Caco-2 (cell line): ENCODE results near the gene PPP6R3. TPM values are rescaled to one million over a fixed set of nuclear protein-coding genes. Genes with fewer than 3 reads are reported as not detected.

Source experiments
- BruUV-seq: library from RNA; stranded (reverse); fragments of 400-500 nt; replicated peaks from 2 replicates; lab custom pipeline; 2021; lab: Mats Ljungman, UMichigan
- CTCF ChIA-PET: fragments of 300-600 bp; sonication (Branson Sonifier 250); formaldehyde crosslinking; loops from one replicate; lab custom pipeline; 2022; ENCODE audit warnings: antibody characterized with exemption; lab: Charles Lee
- POLR2A ChIA-PET: fragments of 300-600 bp; sonication (Branson Sonifier 250); formaldehyde crosslinking; loops from one replicate; lab custom pipeline; 2022; ENCODE audit warnings: antibody characterized with exemption; lab: Charles Lee
- DNase-seq, 2 experiments: peaks; one replicate each; pipeline versions ENCODE4 v3.0.0 to v3.0.0-alpha.2; 2020 to 2022
- H3K27me3 ChIP-seq: replicated peaks from 2 replicates; pipeline ENCODE4 v1.6.0; 2011; ENCODE audit warnings: low read length; ENCODE audit not compliant: control insufficient read depth, insufficient read depth
- H3K36me3 ChIP-seq: 2 replicates; pipeline ENCODE4 v1.5.1; 2011; ENCODE audit warnings: low read length; ENCODE audit not compliant: control insufficient read depth, insufficient read depth
- H3K4me1 ChIP-seq: fragments of 250-450 bp; sonication (Bioruptor Pico); 2 replicates; pipeline ENCODE4 v1.5.1; 2020; ENCODE audit warnings: mild to moderate bottlenecking
- H3K4me3 ChIP-seq: 2 replicates; pipeline ENCODE4 v1.5.1; 2011; ENCODE audit warnings: low read depth, mild to moderate bottlenecking, control low read depth, low read length
- H3K9me3 ChIP-seq: fragments of 250-450 bp; sonication (Bioruptor Pico); 2 replicates; pipeline ENCODE4 v1.5.1; 2020; ENCODE audit warnings: mild to moderate bottlenecking, moderate library complexity
- H3K27ac Mint-ChIP-seq: one replicate; pipeline ENCODE4 v1.8.0; 2022; ENCODE audit warnings: mixed read lengths; ENCODE audit not compliant: unreplicated experiment
- H3K27me3 Mint-ChIP-seq: one replicate; pipeline ENCODE4 v1.8.0; 2022; ENCODE audit warnings: mixed read lengths; ENCODE audit not compliant: insufficient read depth, unreplicated experiment
- H3K36me3 Mint-ChIP-seq: one replicate; pipeline ENCODE4 v1.8.0; 2022; ENCODE audit warnings: mild to moderate bottlenecking, mixed read lengths; ENCODE audit not compliant: insufficient read depth, unreplicated experiment
- H3K4me1 Mint-ChIP-seq: one replicate; pipeline ENCODE4 v1.8.0; 2022; ENCODE audit warnings: low read depth, mixed read lengths; ENCODE audit not compliant: unreplicated experiment
- H3K4me3 Mint-ChIP-seq: one replicate; pipeline ENCODE4 v1.8.0; 2022; ENCODE audit warnings: mild to moderate bottlenecking, moderate library complexity, mixed read lengths; ENCODE audit not compliant: unreplicated experiment
- H3K9me3 Mint-ChIP-seq: one replicate; pipeline ENCODE4 v1.8.0; 2022; ENCODE audit warnings: mixed read lengths; ENCODE audit not compliant: unreplicated experiment
- intact Hi-C: fragments of 100-400 bp; cut with micrococcal nuclease; formaldehyde crosslinking; loops from one replicate; pipeline ENCODE4 v1.10.0; 2022; ENCODE audit not compliant: unreplicated experiment
- total RNA-seq: library from RNA; stranded (reverse); gene quantifications from 2 replicates; pipeline ENCODE4 v1.2.3, GENCODE V29; 2022
- TF ChIP-seq, protein P1 (sequence below), 2 experiments: fragments of 200-600 bp in 1 of 2; IDR thresholded peaks; 1 replicate in 1 of 2; 2 replicates in 1 of 2; pipeline versions ENCODE4 v1.5.1 to v1.8.0; 2011 to 2022; ENCODE audit warnings: antibody characterized with exemption in 1 of 2, control low read depth in 1 of 2, inconsistent platforms in 1 of 2, low read depth in 1 of 2, low read length in 1 of 2, mild to moderate bottlenecking in 1 of 2, moderate library complexity in 1 of 2; ENCODE audit not compliant: insufficient read depth in 1 of 2, severe bottlenecking in 1 of 2, unreplicated experiment in 1 of 2

PPP6R3 gene
- total RNA-seq, 1 experiment from 2014 or later = 276 TPM

DNA sequence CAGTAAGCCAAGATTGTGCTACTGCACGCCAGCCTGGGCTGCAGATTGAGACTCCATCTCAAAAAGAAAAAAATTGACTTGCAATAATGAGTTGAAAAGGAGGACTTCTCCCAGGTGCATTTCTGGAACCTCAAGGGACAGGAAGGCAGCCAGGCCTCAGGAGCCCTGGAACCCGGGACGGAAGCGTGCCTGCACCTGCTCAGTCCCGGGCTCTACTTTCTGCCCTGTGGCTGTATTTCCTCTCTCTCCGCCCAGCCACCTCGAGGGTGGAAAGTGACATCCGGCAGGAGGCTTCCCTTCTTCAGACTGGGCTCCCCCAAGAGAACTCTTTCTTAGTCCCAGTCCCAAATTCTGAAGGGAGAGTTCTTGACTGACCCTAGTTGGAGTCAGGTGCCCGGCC is 203.6 kb downstream of the PPP6R3 start:
- Histone ChIP-seq H3K4me3 (no peak overlapping the region), H3K4me1 (no peaks in the 10 kb centered on the region), H3K27me3 (no peaks in the 10 kb centered on the region), H3K36me3 (no peaks in the 10 kb centered on the region), H3K9me3 (peaks cover 8% of the 10 kb centered on the region; the same call in 1 of the 2 replicates)
- CTCF ChIA-PET = no interaction called here
- no peaks in the 10 kb centered on the region for H3K36me3 Mint-ChIP-seq
- H3K27me3 Mint-ChIP-seq = peaks cover 30% of the 10 kb centered on the region
- H3K4me1 Mint-ChIP-seq = no peaks in the 10 kb centered on the region
- H3K27ac Mint-ChIP-seq = no peak overlapping the region
- intact Hi-C loops = no loop called here
- no peak for DNase-seq
- POLR2A ChIA-PET = no interaction called here
- no peak overlapping the region for H3K4me3 Mint-ChIP-seq
- TF ChIP-seq, protein P1, sequence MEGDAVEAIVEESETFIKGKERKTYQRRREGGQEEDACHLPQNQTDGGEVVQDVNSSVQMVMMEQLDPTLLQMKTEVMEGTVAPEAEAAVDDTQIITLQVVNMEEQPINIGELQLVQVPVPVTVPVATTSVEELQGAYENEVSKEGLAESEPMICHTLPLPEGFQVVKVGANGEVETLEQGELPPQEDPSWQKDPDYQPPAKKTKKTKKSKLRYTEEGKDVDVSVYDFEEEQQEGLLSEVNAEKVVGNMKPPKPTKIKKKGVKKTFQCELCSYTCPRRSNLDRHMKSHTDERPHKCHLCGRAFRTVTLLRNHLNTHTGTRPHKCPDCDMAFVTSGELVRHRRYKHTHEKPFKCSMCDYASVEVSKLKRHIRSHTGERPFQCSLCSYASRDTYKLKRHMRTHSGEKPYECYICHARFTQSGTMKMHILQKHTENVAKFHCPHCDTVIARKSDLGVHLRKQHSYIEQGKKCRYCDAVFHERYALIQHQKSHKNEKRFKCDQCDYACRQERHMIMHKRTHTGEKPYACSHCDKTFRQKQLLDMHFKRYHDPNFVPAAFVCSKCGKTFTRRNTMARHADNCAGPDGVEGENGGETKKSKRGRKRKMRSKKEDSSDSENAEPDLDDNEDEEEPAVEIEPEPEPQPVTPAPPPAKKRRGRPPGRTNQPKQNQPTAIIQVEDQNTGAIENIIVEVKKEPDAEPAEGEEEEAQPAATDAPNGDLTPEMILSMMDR (IDR thresholded peaks at IDR 0.05; ENCODE audit: insufficient read depth in 1 of 2, low read depth in 1 of 2, low read length in 1 of 2, severe bottlenecking in 1 of 2, unreplicated experiment in 1 of 2) = no peak
- no peaks in the 10 kb centered on the region for H3K9me3 Mint-ChIP-seq
- BruUV-seq = no TSS peak

GRCh38 chr11:68664906-68665305 is 204.4 kb downstream of the PPP6R3 start:
- Histone ChIP-seq H3K4me3 (no peak overlapping the region), H3K36me3 (no peaks in the 10 kb centered on the region), H3K9me3 (peaks cover 8% of the 10 kb centered on the region; the same call in 1 of the 2 replicates), H3K4me1 (no peaks in the 10 kb centered on the region), H3K27me3 (no peaks in the 10 kb centered on the region)
- Mint-ChIP-seq H3K36me3 (no peaks in the 10 kb centered on the region), H3K27ac (no peak overlapping the region), H3K4me1 (no peaks in the 10 kb centered on the region), H3K27me3 (peaks cover 30% of the 10 kb centered on the region), H3K4me3 (no peak overlapping the region), H3K9me3 (no peaks in the 10 kb centered on the region)
- CTCF ChIA-PET = no interaction called here
- BruUV-seq = no TSS peak
- TF ChIP-seq, protein P1 (IDR thresholded peaks at IDR 0.05; ENCODE audit: insufficient read depth in 1 of 2, low read depth in 1 of 2, low read length in 1 of 2, severe bottlenecking in 1 of 2, unreplicated experiment in 1 of 2) = no peak
- intact Hi-C loops = no loop called here
- DNase-seq = peak in 1 of 2 experiments; percentile 31
- POLR2A ChIA-PET = no interaction called here

Other genes with a start within 250 kb of the PPP6R3 start
- 89.1 and 91.2 TPM in 2 replicates for gene KMT5B, start 247.5 kb upstream of the PPP6R3 start, total RNA-seq
- 79.8 and 83.2 TPM in 2 replicates for gene C11orf24, start 188.8 kb upstream of the PPP6R3 start, total RNA-seq
- gene LRP5, start 148.2 kb upstream of the PPP6R3 start, total RNA-seq = 94.3 TPM in 2 replicates
- gene GAL, start 223.8 kb downstream of the PPP6R3 start, total RNA-seq = 72.6 and 94.4 TPM in 2 replicates